GM19328 (cell line): Measurements from ENCODE around the gene BCORL1.

Experiments
- ATAC-seq: cut with Tn5 transposase; IDR thresholded peaks from one replicate; pipeline ENCODE4 v1.9.1; 2021; ENCODE audit warnings: mild to moderate bottlenecking, moderate library complexity; ENCODE audit not compliant: unreplicated experiment

Gene BCORL1

GRCh38 chrX:130055899-130056298, 73.5 kb downstream of the BCORL1 start:
- no peak for ATAC-seq

GRCh38 chrX:130057209-130057608, 74.8 kb downstream of the BCORL1 start:
- ATAC-seq = no peak

- ATAC-seq = no peak
These were observed 76.2 kb downstream of the BCORL1 start for GRCh38 chrX:130058652-130059051.

GRCh38 chrX:130060122-130061069, 78.0 kb downstream of the BCORL1 start:
- ATAC-seq = peak; percentile 84

- ATAC-seq = no peak
These were observed 84.7 kb downstream of the BCORL1 start for GRCh38 chrX:130066975-130067615.

GRCh38 chrX:130071611-130072344, 89.3 kb downstream of the BCORL1 start:
- no peak for ATAC-seq

- no peak for ATAC-seq
These were observed 89.9 kb downstream of the BCORL1 start for GRCh38 chrX:130072345-130072740.

GRCh38 chrX:130075777-130076176, 93.3 kb downstream of the BCORL1 start:
- no peak for ATAC-seq

- no peak for ATAC-seq
These were observed 97.5 kb downstream of the BCORL1 start for GRCh38 chrX:130079824-130080406.

- ATAC-seq = no peak
These were observed 98.4 kb downstream of the BCORL1 start for GRCh38 chrX:130080791-130081367.

GRCh38 chrX:130081421-130082045, 99.1 kb downstream of the BCORL1 start:
- ATAC-seq = no peak

- ATAC-seq = peak; percentile 44
These were observed 100.0 kb downstream of the BCORL1 start for GRCh38 chrX:130082244-130083106.

- ATAC-seq = no peak
These were observed 100.7 kb downstream of the BCORL1 start for GRCh38 chrX:130083107-130083490.

- peak; percentile 34 for ATAC-seq
These were observed 101.4 kb downstream of the BCORL1 start for GRCh38 chrX:130083656-130084382.

- ATAC-seq = peak; percentile 26
These were observed 102.3 kb downstream of the BCORL1 start for GRCh38 chrX:130084631-130085237.

- ATAC-seq = no peak
These were observed 103.4 kb downstream of the BCORL1 start for GRCh38 chrX:130085551-130086446.
